Islet of Langerhans (tissue), 1 donor: Measurements from ENCODE around the gene FHIT.
"Not testable (repeated sequence)": the region's sequence is repeated elsewhere in the genome, so short reads cannot be mapped to it uniquely, and the experiment has no call there.

ENCODE experiments used
- FAIRE-seq: peaks from one replicate; lab custom pipeline; 2011; peaks lifted over from hg19 to GRCh38; lab: Jason Lieb, UNC

The FHIT gene

DNA sequence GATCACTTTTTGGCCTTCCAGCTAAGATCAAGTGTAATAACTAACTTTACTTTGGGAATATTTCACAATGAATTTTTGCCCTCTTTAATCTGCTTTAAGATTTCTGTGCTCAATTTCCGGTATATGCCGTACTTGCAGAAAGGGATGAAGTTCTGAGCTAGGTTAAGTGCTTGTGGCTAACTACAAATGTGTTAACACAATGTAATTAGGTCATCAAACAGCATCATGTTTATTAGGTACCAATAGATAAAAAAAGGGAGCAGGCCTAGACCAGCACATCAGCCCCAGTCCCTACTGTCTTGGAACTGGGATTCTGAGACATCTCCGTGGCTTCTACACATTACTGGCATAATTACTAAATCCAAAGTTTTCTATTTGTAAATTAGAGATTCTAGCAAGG lies 1268.7 kb downstream of the FHIT start:
- no peak for FAIRE-seq

GRCh38 chr3:59981377-59981776 lies 1269.9 kb downstream of the FHIT start:
- no peak for FAIRE-seq

DNA sequence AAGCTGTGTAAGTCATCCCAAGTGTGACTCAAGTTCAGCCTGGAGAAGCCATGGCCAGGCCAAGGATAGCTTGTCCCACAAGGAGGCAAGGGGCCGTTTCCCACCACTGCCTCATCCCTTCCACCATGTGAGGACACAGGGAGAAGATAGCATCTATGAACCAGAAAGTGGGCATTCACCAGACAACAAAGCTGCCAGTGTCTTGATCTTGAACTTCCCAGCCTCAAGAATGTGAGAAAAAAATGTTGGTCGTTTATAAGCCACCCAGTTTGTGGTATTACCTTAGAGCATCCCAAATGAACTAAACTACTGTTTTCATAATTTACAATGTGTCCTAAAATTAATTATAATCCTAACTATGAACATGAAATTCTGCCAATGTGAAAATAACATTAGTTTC lies 1270.7 kb downstream of the FHIT start:
- no peak for FAIRE-seq

GRCh38 chr3:59979542-59979941 lies 1271.7 kb downstream of the FHIT start:
- no peak for FAIRE-seq

GRCh38 chr3:59978979-59979378 lies 1272.3 kb downstream of the FHIT start:
- no peak for FAIRE-seq

- FAIRE-seq: no peak
Observed at GRCh38 chr3:59970796-59971195, 1280.5 kb downstream of the FHIT start.

DNA sequence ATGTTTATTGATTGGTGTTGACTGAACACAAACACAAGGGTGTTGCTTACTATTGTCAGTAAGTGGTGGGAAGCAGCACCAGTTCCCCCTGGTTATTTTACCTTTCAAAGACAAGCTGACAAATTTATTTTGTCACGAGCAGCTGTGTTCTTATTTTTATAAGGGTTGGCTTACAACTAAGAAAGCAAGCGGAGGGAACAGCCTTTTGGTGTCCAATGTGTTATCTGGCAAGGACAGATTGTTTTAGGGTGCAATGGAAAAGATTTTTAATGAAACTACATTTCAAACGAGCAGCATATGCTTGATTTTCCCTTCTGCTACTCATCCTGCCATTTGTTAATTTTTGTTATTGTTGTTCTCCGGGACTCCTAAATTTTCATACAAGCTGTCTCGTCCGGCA lies 1280.9 kb downstream of the FHIT start:
- FAIRE-seq: no peak

- peak; percentile 100 for FAIRE-seq
Observed at GRCh38 chr3:59968513-59969045, 1282.7 kb downstream of the FHIT start.

DNA sequence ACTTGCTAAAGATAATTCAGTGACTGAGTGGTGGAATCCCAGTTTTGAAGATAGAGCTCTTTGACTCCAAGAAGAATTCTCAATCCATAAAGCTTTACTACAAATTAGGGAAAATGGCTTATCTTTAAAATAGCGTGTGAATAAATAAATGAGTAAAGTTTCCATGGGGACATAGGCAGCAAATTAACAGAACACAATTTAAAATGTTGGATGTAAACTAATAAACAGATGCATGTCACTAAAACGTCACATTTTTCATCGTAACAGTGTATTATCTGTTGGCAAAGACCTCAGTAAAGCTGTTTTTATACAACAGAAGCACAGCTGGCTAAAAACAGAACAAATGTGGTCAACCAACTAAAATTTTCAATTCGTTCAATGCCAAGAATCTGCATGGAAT lies 1287.6 kb downstream of the FHIT start:
- FAIRE-seq: no peak

DNA sequence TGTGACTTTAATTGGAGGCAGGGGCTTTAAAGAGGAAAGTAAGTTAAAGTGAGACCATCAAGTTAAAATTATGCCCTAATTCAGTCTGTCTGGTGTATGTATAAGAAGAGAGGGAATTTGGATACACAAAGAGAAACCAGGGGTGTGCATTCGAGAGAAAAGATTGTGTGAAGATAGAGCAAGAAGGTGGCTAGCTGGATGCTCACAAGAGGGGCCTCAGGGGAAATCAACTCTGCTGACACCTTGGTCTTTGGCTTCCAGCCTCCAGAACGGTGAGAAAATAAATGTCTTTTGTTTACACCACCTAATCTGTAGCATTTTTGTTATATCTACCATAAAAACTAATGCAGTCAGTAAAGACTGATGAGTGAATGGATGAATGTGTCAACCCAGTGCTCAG lies 1294.1 kb downstream of the FHIT start:
- no peak for FAIRE-seq

DNA sequence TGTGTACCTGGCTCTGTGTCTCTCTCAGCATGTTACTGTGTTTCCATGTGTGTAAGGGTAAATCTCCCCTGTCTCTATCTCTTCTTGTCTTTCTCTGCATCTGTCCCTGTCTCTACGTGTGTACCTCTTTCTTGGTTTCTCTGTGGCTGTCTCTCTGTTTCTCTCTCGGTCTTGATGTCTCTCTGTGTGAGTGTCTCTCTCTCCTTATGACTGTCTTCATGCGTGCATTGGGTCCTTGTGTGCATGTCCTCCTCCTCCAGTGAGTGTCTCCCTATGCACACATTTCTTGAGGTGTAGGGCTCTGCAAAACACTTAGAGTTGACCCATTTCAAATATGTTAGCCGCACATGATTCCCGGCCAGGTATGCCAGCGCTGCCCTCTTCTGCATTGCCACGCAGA lies 1298.1 kb downstream of the FHIT start:
- FAIRE-seq: no peak

- FAIRE-seq: no peak
Observed at GRCh38 chr3:59949311-59949710, 1301.9 kb downstream of the FHIT start.

GRCh38 chr3:59946401-59946800 lies 1304.9 kb downstream of the FHIT start:
- no peak for FAIRE-seq

GRCh38 chr3:59940718-59941117 lies 1310.5 kb downstream of the FHIT start:
- FAIRE-seq: no peak

GRCh38 chr3:59939826-59940426 lies 1311.3 kb downstream of the FHIT start:
- no peak for FAIRE-seq

DNA sequence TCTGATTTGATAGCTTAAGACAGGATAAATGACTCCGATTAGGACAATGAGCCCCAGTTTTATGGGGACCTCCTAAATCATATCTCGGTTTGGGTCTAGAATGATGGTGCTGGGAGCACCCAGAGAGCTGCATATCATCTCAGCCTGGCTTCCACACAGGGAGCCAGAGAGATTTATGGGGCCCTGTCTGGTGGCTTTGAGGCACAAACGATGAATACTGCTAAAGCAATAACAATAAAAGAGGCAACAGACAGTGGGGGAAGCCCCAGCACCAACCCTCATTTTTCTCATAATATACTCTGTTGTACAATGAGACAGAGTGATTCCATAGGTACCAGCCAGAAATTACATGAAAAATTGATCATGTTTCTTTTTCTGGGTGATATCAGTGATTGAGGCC lies 1312.4 kb downstream of the FHIT start:
- no peak for FAIRE-seq

- no peak for FAIRE-seq
Observed at GRCh38 chr3:59937201-59937600, 1314.1 kb downstream of the FHIT start.

- no peak for FAIRE-seq
Observed at GRCh38 chr3:59936472-59936871, 1314.8 kb downstream of the FHIT start.

DNA sequence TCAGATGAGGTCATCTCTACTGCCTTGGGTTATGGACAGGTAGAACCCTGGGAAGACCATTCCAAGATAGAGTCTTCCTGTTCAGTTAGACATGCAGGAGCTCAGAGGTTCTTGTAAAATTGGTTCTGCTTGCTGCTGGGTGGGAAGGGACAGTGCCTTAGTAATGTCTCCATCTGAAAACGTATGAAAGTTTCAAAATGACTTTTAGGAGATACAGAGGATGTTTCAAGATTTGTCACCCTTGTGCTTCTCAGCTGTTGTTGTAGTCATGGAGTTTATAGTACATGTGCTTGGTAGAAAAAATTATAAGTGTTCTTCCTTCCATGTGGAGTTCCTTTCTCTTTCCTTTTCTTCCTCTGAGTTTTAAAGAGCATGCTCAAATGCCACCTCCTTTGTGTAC lies 1316.2 kb downstream of the FHIT start:
- FAIRE-seq: no peak

- FAIRE-seq: not testable (repeated sequence)
Observed at GRCh38 chr3:59934560-59934959, 1316.7 kb downstream of the FHIT start.

- FAIRE-seq: no peak
Observed at GRCh38 chr3:59930170-59930569, 1321.1 kb downstream of the FHIT start.

GRCh38 chr3:59927056-59927455 lies 1324.2 kb downstream of the FHIT start:
- no peak for FAIRE-seq

DNA sequence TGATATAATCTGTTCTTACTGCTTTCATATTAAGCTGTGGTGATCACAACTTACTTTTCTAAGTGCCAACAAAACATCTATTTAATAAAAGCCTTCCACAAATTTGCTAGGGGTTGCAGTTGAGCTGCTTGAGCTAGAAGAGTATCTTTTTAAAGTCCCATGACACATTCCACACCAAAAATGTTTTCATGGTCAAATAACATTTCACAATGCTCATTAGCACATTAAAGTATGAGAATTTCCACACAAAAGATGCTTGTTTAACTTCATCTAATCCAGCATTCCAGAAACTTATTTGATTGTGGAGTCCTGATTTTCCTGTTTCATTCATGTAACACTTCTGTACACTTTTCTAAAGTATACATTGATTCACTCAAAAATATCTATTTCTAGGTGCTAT lies 1325.3 kb downstream of the FHIT start:
- FAIRE-seq: no peak

GRCh38 chr3:59922192-59922591 lies 1329.1 kb downstream of the FHIT start:
- no peak for FAIRE-seq

GRCh38 chr3:59920822-59921221 lies 1330.4 kb downstream of the FHIT start:
- no peak for FAIRE-seq
